Activated CD8-positive, alpha-beta memory T cell treated with anti-CD3 and anti-CD28 coated beads for 48 hours (primary cell): ENCODE results near the gene CHMP4A.
A peak's percentile ranks its signal among the peaks of the same experiment; 100 is the strongest.

Experiments
- DNase-seq, 3 experiments: peaks; one replicate each; pipeline ENCODE4 v3.0.0-alpha.2; 2020; ENCODE audit warnings: low read depth in 2 of 3, low spot score in 2 of 3

The CHMP4A gene

GRCh38 chr14:24212924-24213865 is at the start of gene CHMP4A:
CHMP4A (minus strand) TSS chr14:24213488; CDS start chr14:24213439, 49 bp downstream.
- peak; percentile 85 to 91 (median 91) for DNase-seq

DNA sequence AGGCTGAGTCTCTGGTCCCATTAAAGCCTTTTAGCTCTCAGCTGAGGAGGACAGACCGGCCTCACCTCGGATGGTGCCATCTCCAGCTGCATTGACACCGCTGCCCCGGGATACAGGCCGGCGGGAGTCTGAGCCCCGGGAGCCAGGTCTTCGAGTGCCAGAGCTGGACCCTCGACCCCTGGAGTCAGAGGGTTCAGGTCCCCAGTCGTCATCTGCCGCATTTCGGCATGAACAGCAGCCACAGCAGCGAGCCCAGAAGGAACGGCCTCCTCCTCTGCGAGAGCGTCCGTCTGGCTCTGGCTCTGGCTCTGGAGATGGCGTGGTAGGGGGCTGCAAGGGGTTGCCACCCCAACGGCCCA is 48.7 kb upstream of the CHMP4A start:
- no peak for DNase-seq

- DNase-seq: no peak
Measured at GRCh38 chr14:24261256-24261968, 48.1 kb upstream of the CHMP4A start.

DNA sequence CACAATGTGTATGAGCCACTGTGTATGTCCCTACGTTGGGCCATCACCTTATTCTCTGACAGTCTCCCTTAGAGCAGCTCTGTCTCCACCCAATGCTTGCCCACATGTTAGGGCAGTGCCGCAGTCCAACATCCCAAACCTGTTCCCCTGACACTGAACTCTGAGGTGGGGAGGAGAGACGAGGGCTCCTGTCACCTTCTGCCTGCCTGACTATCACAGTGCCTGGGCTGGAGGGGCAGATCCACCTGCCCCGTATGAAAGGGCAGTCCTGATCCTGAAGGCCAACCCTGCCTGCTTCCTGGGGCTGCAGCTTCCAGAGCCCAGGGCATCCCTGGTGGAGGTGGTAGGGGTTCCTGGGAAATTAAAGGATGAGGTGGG is 47.5 kb upstream of the CHMP4A start:
- no peak for DNase-seq

DNA sequence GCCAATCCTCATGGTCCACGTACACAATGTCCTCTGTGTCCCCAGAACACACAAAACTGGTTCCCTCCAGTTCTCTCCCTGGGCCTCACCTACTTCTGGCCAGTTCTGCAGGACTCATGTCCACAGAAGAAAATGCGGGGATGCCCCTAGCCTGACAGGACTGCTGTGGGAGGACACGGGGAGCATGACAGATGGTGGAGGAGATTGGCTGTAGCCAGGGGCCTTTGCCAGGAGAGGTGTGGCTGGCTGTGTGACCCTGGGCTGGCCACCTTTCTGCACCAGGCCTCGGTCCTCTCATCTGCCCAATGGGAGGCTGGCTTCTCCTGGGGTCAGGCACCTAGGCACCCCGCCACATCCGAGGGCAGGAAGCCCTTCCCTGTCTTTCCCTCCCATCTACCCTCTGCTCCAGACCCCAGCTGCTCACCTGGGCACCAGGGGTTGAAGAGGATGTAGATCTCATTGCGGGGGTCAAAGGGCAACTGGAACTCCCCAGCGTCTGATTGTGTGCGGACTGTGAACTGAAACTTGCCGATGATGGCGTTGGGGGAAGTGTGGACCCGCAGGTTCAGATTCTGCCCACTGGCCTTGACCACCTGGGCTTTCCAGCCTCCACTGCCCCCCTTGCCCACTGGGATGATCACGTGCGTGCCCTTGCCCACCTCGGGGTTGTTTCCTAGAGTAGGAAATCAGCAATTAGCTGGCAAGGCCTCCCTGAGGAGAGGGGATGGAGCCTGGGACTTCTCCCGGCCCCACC is 46.9 kb upstream of the CHMP4A start:
- DNase-seq: no peak

DNA sequence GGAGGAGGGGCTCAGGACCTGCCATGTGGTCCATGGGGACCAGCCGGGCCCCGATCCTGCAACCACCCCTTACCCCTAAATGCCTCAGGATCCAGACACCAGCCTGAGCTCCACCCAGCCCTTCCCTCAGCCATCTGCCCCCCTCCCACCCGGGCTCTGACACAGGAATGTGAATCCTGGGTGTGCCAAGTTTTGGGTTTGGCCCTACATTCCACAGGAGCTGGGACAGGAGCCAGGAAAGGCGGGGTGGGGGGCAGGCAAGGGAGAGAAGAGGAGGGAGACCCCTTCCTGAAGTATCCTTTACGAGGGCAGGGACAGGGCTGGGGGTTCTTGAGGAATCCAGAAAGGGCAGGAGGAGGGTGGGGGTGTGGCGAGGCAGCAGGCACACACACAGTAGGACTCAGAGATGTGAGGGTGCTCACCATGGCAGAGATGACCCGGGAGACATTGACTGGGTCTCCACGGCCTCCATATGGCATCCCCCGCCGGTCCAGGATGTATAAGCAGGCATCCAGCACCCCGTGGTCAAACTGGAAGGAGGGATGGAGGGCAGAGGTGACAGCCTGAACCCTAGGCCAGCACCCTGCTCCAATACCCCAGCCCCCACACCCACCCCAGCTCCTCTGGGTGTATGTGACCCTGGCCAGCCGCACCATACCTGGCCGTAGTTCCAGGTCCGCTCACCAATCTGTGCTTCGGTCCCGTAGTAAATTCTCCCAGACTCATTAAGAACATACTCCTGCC is 46.2 kb upstream of the CHMP4A start:
- no peak for DNase-seq

GRCh38 chr14:24258548-24259265 is 45.4 kb upstream of the CHMP4A start:
- no peak for DNase-seq

- DNase-seq: no peak
Measured at GRCh38 chr14:24258119-24258518, 44.8 kb upstream of the CHMP4A start.

DNA sequence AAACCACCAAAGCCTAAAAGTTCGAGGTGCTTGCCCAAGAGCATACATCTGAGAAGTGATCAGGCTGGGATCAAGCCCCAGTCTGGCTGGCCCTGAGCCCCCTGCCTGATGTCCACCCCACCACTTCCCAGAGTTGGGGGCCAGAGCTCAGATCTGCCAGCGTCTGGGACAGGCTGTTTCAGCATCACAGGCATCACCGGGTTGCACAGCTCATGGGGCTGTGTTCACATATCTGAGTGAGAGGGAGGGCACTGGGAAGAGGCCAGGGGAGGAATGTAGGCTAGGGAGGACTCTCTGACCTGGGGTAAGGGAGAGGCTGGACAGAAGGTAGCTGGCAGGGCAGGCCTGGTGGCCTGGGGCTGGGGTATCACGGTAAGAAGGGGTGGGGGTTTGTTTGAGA is 43.7 kb upstream of the CHMP4A start:
- no peak for DNase-seq

DNA sequence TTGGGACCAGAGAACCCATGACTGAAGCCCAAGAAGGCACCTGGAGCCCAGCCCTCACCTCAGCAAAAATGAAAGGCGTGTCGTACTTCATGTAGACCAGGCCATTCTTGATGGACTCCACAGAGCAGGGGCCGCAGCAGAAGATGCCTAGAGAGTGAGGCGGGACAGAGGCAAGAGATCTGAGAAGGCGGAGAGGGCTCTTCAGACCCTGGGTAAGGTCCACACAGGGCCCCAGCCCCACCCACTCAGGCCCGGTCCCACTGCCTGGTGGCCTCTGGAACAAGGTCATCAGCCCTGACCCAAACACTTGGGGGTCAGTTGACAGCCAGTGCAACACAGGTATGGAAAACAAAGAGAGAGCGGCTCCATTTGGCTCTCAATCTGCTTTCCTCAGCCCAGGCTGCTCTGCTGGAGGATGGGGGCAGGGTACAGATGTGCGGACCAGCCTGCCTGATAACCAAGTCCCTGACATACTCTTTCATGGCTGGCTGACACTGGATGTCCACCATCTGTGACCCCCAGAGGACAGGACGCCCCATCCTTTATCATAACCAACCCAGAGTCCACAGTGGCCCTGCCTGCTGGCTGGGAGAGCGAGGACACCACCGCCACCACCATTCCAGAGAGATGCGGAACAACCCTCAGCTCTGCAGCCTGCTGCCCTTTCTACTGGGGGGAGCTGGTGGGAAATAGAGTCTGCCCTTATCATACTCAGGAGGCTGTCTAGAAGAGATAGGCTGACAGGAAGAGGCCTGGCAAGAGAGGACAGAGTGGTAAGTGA is 42.8 kb upstream of the CHMP4A start:
- DNase-seq: no peak

- no peak for DNase-seq
Measured at GRCh38 chr14:24255438-24255837, 42.1 kb upstream of the CHMP4A start.

- no peak for DNase-seq
Measured at GRCh38 chr14:24254630-24255392, 41.5 kb upstream of the CHMP4A start.

DNA sequence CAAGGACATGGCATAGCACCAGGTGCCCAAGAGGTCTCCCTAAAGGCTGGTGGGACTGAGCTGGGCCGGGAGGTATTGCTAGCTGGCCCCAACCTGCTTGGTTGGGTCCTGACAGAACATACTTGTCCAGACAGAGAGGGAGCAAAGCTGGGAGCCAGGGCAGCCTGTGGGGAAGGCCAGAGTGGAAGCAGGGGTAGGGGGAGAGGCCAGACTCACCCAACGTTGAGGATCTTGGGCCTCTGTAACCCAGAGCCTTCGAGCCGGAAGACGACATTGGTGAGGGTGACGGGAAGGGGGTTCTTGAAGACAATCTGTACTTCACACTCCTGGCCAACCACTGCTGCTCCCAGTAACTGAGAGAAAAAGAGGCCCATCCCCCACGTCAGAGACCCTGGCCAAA is 40.6 kb upstream of the CHMP4A start:
- DNase-seq: no peak

DNA sequence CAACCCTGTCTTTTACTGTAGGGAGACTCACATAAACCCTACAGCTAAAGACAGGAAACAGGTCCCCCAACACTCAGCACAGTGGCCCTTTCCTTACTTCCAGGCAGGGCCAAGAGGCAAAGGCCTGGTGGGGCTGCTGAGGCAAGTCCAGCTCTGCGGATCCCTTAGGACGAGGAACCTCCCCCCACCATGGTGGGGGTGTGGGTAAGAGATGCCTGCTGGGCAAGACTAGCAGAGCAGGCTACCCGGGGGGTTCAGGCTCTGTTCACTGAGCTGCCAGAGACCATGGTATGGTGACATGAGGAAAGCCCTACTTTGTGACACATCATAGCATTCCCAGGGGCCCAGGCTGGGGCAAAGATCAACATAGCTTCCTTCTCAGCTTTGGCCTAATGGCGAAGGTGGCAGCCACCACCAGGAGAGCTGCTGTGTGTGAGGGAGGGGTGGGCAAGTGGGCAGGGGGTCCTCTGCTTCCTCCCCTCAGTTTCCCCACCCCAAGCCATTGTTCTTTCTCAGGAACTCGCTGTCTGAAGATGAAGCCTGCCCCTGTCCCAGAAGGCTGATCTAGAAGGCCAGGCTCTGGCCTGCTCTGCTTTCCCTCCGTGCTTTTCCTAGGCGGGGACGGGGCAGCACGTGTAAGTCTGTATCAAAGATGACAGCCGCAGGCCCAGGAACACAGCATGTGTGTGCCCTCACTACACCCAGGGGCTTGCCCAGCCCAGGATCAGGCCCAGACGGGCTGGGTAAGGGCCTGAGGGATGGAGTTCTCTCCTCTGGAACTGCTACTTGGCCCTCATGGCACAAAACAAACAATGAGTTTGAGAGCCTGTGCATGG is 39.2 kb upstream of the CHMP4A start:
- DNase-seq: no peak

DNA sequence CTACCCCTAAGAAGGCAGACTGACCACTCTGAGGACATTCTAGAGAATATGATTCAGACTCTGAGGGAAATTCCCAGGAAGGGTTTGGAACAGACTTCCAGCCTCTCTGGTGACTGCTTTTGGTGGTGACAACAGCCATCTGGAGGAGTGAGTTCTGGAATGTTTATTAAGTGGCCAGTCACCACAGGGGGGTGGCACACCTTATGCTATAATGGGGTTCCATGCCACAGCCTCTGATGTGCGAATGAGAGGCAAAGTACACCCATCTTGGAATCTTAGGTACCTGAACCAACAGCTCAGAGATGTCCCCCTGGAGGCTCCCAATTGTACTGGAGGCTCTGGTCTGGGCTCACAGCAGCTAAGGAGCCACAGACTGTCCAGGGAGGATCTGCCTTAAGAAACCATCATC is 38.6 kb upstream of the CHMP4A start:
- DNase-seq: no peak

GRCh38 chr14:24250354-24250753 is 37.1 kb upstream of the CHMP4A start:
- no peak for DNase-seq

DNA sequence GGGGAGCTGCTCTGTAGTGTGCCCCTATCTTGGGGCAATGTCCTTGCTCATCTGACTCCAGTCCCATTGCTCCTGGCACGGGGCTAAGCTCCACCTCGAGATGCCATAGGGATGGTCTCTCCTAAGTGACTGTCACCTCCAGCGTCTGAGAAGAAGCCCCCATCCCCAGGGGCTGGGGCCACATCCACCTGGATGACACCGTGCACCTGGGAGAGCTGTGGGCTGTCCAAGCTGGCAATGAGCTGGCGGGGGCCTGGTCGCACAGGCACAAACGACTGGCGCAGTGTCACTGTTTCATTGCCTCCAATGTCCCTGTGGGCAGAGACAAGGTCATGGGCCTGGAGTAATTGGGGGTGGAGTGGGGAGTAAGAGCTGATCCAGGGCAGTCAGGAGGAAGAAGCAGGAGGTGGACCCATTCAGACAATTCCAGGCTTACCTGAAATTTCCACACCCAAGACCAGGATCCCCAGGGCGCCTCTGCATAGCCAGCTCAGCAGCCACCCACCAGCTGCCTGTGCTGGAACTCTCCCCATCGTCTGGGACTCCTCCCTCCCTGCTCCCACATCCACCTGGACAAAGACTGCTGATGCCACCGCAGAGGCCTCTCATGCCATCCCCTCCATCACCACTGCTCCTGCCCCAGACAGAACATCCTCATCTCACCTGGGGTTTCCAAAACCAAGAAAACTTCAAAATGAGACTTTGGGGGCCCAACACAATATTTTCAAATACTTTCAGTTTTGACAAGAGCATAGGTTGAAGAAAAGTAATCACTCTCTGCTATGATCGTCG is 36.1 kb upstream of the CHMP4A start:
- DNase-seq: no peak
